Measurements from ENCODE around the gene CCDC50. TPM values are rescaled to one million over a fixed set of nuclear protein-coding genes. Genes with fewer than 3 reads are reported as not detected.

Gene CCDC50
- total RNA-seq, 1 experiment from 2014 or later, result 21.0 TPM

DNA sequence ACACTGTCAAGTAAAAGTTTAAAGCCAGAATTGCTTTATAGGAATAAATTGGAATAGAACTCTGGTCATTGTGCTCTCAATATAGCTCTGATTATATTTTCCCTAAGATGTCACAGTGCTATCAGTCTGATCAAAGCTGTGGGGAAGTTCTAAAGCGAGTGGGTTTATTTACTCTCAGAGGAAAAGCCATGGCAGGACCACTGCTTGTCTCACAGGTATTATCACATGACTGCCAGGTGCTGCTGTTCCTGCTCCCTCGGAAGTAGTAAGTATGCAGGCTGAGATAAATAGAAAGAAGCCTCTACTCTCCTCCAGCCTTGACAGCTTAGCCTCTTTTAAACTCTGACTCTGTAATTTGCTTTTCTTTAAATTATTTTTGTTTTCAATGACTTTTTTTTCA lies 50.3 kb downstream of the CCDC50 start:
- Histone ChIP-seq H4K91ac (ENCODE audit: insufficient read length, low read depth, low read length) (no peak overlapping the region), H3K56ac (ENCODE audit: insufficient read length, low read depth, low read length) (no peak overlapping the region), H3T11ph (ENCODE audit: low read length) (no peak overlapping the region), H3K79me1 (ENCODE audit: insufficient read depth, low read depth, low read length, poor library complexity, severe bottlenecking) (no peaks in the 10 kb centered on the region), H3K23ac (ENCODE audit: insufficient read length, low read depth, low read length) (no peak overlapping the region), H3K4me2 (ENCODE audit: insufficient read depth, insufficient read length, low read length) (no peak overlapping the region), H4K5ac (ENCODE audit: insufficient read length, low read depth, low read length) (no peak overlapping the region), H4K20me1 (ENCODE audit: control insufficient read depth, insufficient read depth, insufficient read length) (no peaks in the 10 kb centered on the region), H2AK5ac (ENCODE audit: insufficient read length, low read length) (no peak overlapping the region), H3K14ac (ENCODE audit: insufficient read depth, low read length) (no peak overlapping the region), H2BK120ac (ENCODE audit: low read depth, low read length, poor library complexity, severe bottlenecking) (no peak overlapping the region), H2BK12ac (ENCODE audit: insufficient read length, low read depth, low read length) (no peak overlapping the region), H3K9ac (ENCODE audit: extremely low read depth, insufficient read length, low read length) (no peak overlapping the region), H2BK20ac (ENCODE audit: low read depth, low read length, poor library complexity, severe bottlenecking) (no peak overlapping the region), H3K4me1 (ENCODE audit: insufficient read depth, low read length) (no peaks in the 10 kb centered on the region; the same call in 1 of the 2 replicates), H3K4ac (ENCODE audit: low read depth, low read length) (no peak overlapping the region), H2BK5ac (ENCODE audit: insufficient read length, low read length) (no peak overlapping the region), H3K23me2 (ENCODE audit: insufficient read length, low read depth, low read length, poor library complexity, severe bottlenecking) (no peaks in the 10 kb centered on the region), H3K27me3 (ENCODE audit: insufficient read depth, low read length) (no peaks in the 10 kb centered on the region; the same call in 1 of the 2 replicates), H3K9me3 (ENCODE audit: control insufficient read depth, low read depth, low read length) (no peaks in the 10 kb centered on the region), H2BK15ac (ENCODE audit: low read depth, low read length) (no peak overlapping the region), H2AFZ (ENCODE audit: low read length) (no peak overlapping the region), H4K8ac (replicated peaks; ENCODE audit: insufficient read length, low read depth, low read length) (no peak overlapping the region), H3K18ac (ENCODE audit: insufficient read length, low read depth, low read length) (no peak overlapping the region), H3K27ac (ENCODE audit: insufficient read length, low read depth, low read length) (no peak overlapping the region), H3K79me2 (ENCODE audit: insufficient read depth, low read length) (no peaks in the 10 kb centered on the region)
- Mint-ChIP-seq H3K4me1 (peaks cover 25 to 26% of the 10 kb centered on the region in 2 experiments), H3K27ac (peak overlapping the region in 1 of 3 experiments; percentile 26; a peak in 1 of 7 replicates), H3K27me3 (ENCODE audit: low read depth) (no peaks in the 10 kb centered on the region), H3K36me3 (ENCODE audit: insufficient read depth in 1 of 3, low read depth in 3 of 3) (peaks cover 11 to 29% (median 19%) of the 10 kb centered on the region in 3 experiments), H3K4me3 (no peak overlapping the region), H3K9me3 (no peaks in the 10 kb centered on the region)
- TF ChIP-seq, protein P1, sequence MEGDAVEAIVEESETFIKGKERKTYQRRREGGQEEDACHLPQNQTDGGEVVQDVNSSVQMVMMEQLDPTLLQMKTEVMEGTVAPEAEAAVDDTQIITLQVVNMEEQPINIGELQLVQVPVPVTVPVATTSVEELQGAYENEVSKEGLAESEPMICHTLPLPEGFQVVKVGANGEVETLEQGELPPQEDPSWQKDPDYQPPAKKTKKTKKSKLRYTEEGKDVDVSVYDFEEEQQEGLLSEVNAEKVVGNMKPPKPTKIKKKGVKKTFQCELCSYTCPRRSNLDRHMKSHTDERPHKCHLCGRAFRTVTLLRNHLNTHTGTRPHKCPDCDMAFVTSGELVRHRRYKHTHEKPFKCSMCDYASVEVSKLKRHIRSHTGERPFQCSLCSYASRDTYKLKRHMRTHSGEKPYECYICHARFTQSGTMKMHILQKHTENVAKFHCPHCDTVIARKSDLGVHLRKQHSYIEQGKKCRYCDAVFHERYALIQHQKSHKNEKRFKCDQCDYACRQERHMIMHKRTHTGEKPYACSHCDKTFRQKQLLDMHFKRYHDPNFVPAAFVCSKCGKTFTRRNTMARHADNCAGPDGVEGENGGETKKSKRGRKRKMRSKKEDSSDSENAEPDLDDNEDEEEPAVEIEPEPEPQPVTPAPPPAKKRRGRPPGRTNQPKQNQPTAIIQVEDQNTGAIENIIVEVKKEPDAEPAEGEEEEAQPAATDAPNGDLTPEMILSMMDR (conservative IDR thresholded peaks at IDR 0.05), result no peak
- no peak for DNase-seq
- WGBS (ENCODE audit: extremely low coverage, insufficient read length, low lambda C conversion rate), result no CpG with 5 or more reads among the region's 2 CpGs

Data from H9 (cell line).